H9 (cell line): Measurements from ENCODE around the gene P2RY8. TPM values are rescaled to one million over a fixed set of nuclear protein-coding genes. Genes with fewer than 3 reads are reported as not detected.

Experiments
- DNase-seq: peaks from one replicate; pipeline ENCODE4 v3.0.0-alpha.2; 2017
- H2AFZ ChIP-seq: one replicate; pipeline ENCODE4 v1.6.1; 2013; ENCODE audit warnings: mild to moderate bottlenecking, low read length, control low read depth, moderate library complexity
- H2AK5ac ChIP-seq: 2 replicates; pipeline ENCODE4 v1.6.1; 2013; ENCODE audit warnings: low read length, control low read depth, mixed read lengths; ENCODE audit not compliant: insufficient read length
- H2BK120ac ChIP-seq: one replicate; pipeline ENCODE4 v1.6.1; 2013; ENCODE audit warnings: low read depth, mild to moderate bottlenecking, low read length, control low read depth, inconsistent platforms; ENCODE audit not compliant: poor library complexity, severe bottlenecking
- H2BK12ac ChIP-seq: 2 replicates; pipeline ENCODE4 v1.6.1; 2013; ENCODE audit warnings: low read length, control low read depth, mixed read lengths, low read depth; ENCODE audit not compliant: insufficient read length
- H2BK15ac ChIP-seq: 2 replicates; pipeline ENCODE4 v1.6.1; 2013; ENCODE audit warnings: low read depth, low read length, control low read depth
- H2BK20ac ChIP-seq: one replicate; pipeline ENCODE4 v1.6.1; 2013; ENCODE audit warnings: low read depth, mild to moderate bottlenecking, low read length, control low read depth, inconsistent platforms; ENCODE audit not compliant: poor library complexity, severe bottlenecking
- H2BK5ac ChIP-seq: 2 replicates; pipeline ENCODE4 v1.6.1; 2013; ENCODE audit warnings: low read length, control low read depth, mixed read lengths; ENCODE audit not compliant: insufficient read length
- H3K14ac ChIP-seq: 2 replicates; pipeline ENCODE4 v1.6.1; 2013; ENCODE audit warnings: low read length, control low read depth; ENCODE audit not compliant: insufficient read depth
- H3K18ac ChIP-seq: 2 replicates; pipeline ENCODE4 v1.6.1; 2013; ENCODE audit warnings: low read depth, mild to moderate bottlenecking, mixed read lengths, low read length, control low read depth; ENCODE audit not compliant: insufficient read length
- H3K23ac ChIP-seq: 2 replicates; pipeline ENCODE4 v1.6.1; 2013; ENCODE audit warnings: low read length, control low read depth, mixed read lengths, low read depth; ENCODE audit not compliant: insufficient read length
- H3K23me2 ChIP-seq: 2 replicates; pipeline ENCODE4 v1.6.1; 2013; ENCODE audit warnings: low read depth, mild to moderate bottlenecking, mixed read lengths, low read length, control low read depth; ENCODE audit not compliant: insufficient read length, poor library complexity, severe bottlenecking
- H3K27ac ChIP-seq: 2 replicates; pipeline ENCODE4 v1.5.1; 2013; ENCODE audit warnings: low read length, control low read depth, mixed read lengths, low read depth; ENCODE audit not compliant: insufficient read length
- H3K27me3 ChIP-seq: 2 replicates; pipeline ENCODE4 v1.6.1; 2013; ENCODE audit warnings: low read length, control low read depth, inconsistent platforms; ENCODE audit not compliant: insufficient read depth
- H3K4ac ChIP-seq: 2 replicates; pipeline ENCODE4 v1.6.1; 2013; ENCODE audit warnings: low read depth, mild to moderate bottlenecking, control low read depth, inconsistent platforms, low read length, moderate library complexity
- H3K4me1 ChIP-seq: 2 replicates; pipeline ENCODE4 v1.6.1; 2013; ENCODE audit warnings: low read length, control low read depth, inconsistent platforms; ENCODE audit not compliant: insufficient read depth
- H3K4me2 ChIP-seq: 2 replicates; pipeline ENCODE4 v1.6.1; 2013; ENCODE audit warnings: low read length, control low read depth, mixed read lengths; ENCODE audit not compliant: insufficient read length, insufficient read depth
- H3K56ac ChIP-seq: 2 replicates; pipeline ENCODE4 v1.6.1; 2013; ENCODE audit warnings: low read depth, mild to moderate bottlenecking, mixed read lengths, low read length, control low read depth; ENCODE audit not compliant: insufficient read length
- H3K79me1 ChIP-seq: 2 replicates; pipeline ENCODE4 v1.6.1; 2013; ENCODE audit warnings: low read depth, mild to moderate bottlenecking, moderate library complexity, low read length, control low read depth, inconsistent platforms; ENCODE audit not compliant: insufficient read depth, poor library complexity, severe bottlenecking
- H3K79me2 ChIP-seq: 2 replicates; pipeline ENCODE4 v1.6.1; 2013; ENCODE audit warnings: low read length, control low read depth, inconsistent platforms; ENCODE audit not compliant: insufficient read depth
- H3K9ac ChIP-seq: 2 replicates; pipeline ENCODE4 v1.6.1; 2013; ENCODE audit warnings: low read length, control low read depth, mixed read lengths; ENCODE audit not compliant: insufficient read length; ENCODE audit errors: extremely low read depth
- H3K9me3 ChIP-seq: one replicate; pipeline ENCODE4 v1.6.1; 2013; ENCODE audit warnings: low read depth, low read length, inconsistent platforms; ENCODE audit not compliant: control insufficient read depth
- H3T11ph ChIP-seq: one replicate; pipeline ENCODE4 v1.6.1; 2013; ENCODE audit warnings: mild to moderate bottlenecking, low read length, control low read depth, inconsistent platforms
- H4K20me1 ChIP-seq: one replicate; pipeline ENCODE4 v1.6.1; 2013; ENCODE audit not compliant: control insufficient read depth, insufficient read length, insufficient read depth
- H4K5ac ChIP-seq: 2 replicates; pipeline ENCODE4 v1.6.1; 2013; ENCODE audit warnings: low read depth, mild to moderate bottlenecking, mixed read lengths, low read length, control low read depth; ENCODE audit not compliant: insufficient read length
- H4K8ac ChIP-seq: replicated peaks from 2 replicates; pipeline ENCODE4 v1.6.1; 2013; ENCODE audit warnings: low read length, control low read depth, mixed read lengths, low read depth; ENCODE audit not compliant: insufficient read length
- H4K91ac ChIP-seq: 2 replicates; pipeline ENCODE4 v1.6.1; 2013; ENCODE audit warnings: low read depth, mild to moderate bottlenecking, moderate library complexity, mixed read lengths, low read length, control low read depth; ENCODE audit not compliant: insufficient read length
- H3K27ac Mint-ChIP-seq, 3 experiments: 2 replicates in 2 of 3; 3 replicates in 1 of 3; pipeline ENCODE4 v1.8.0; 2020 to 2021; ENCODE audit warnings: mixed read lengths in 3 of 3, mild to moderate bottlenecking in 1 of 3, moderate library complexity in 1 of 3
- H3K27me3 Mint-ChIP-seq: 2 replicates; pipeline ENCODE4 v1.8.0; 2021; ENCODE audit warnings: low read depth, mild to moderate bottlenecking, moderate library complexity, mixed read lengths
- H3K36me3 Mint-ChIP-seq, 3 experiments: 2 replicates in 2 of 3; 3 replicates in 1 of 3; pipeline ENCODE4 v1.8.0; 2020 to 2021; ENCODE audit warnings: low read depth in 3 of 3, mixed read lengths in 3 of 3; ENCODE audit not compliant: insufficient read depth in 1 of 3
- H3K4me1 Mint-ChIP-seq, 2 experiments: 2 replicates each; pipeline ENCODE4 v1.8.0; 2020; ENCODE audit warnings: mixed read lengths in 2 of 2
- H3K4me3 Mint-ChIP-seq, 2 experiments: 2 replicates in 1 of 2; 3 replicates in 1 of 2; pipeline ENCODE4 v1.8.0; 2020 to 2021; ENCODE audit warnings: mild to moderate bottlenecking in 2 of 2, mixed read lengths in 2 of 2, moderate library complexity in 1 of 2
- H3K9me3 Mint-ChIP-seq, 2 experiments: 2 replicates in 1 of 2; 3 replicates in 1 of 2; pipeline ENCODE4 v1.8.0; 2020; ENCODE audit warnings: mild to moderate bottlenecking in 2 of 2, mixed read lengths in 2 of 2, moderate library complexity in 1 of 2
- CTCF ChIP-seq: fragments of 200-600 bp; sonication (generic); conservative IDR thresholded peaks from 3 replicates; pipeline ENCODE4 v1.8.0; 2021; ENCODE audit warnings: antibody characterized with exemption, mild to moderate bottlenecking
- WGBS: extraction: QIAGEN DNeasy Blood & Tissue Kit; methylation state at CpG from one replicate; pipeline ENCODE4 v1.1.7; 2013; ENCODE audit warnings: missing lambda C conversion rate, low lambda C conversion rate, mixed read lengths; ENCODE audit not compliant: insufficient read length; ENCODE audit errors: extremely low coverage; 5-methylcytosine and 5-hydroxymethylcytosine counted together
- total RNA-seq: library from RNA; stranded (reverse); gene quantifications from 2 replicates; pipeline ENCODE4 v1.2.1, GENCODE V29; 2021

P2RY8 gene
- total RNA-seq, 1 experiment from 2014 or later = not detected

DNA sequence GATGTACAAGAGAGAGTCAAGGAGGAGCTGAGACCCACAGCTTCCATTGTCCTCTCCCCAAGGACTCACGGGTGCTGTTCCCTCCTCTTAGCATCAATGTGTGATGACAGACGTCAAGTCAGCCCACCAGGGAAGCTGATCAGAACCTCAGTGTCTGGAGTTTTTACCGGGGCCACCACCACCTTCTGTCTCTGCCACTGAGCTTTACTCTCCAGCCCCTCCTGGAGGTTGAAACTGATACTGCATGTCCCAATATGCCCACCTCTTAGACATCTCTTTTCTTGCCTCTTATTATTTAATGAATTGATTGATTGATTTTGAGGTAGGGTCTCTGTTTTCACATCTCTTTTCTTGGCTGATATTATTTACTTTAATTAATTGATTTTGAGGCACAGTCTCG lies 44.1 kb upstream of the P2RY8 start:
- peak; percentile 56 for DNase-seq
- peaks cover 0 to 5% of the 10 kb centered on the region in 2 experiments; a peak in 1 of 4 replicates for H3K4me1 Mint-ChIP-seq

More for the DNA sequence above, 44.1 kb upstream of the P2RY8 start:
- Histone ChIP-seq H2BK120ac (no peak overlapping the region), H2BK20ac (no peak overlapping the region), H3K9ac (no peak overlapping the region), H4K20me1 (no peaks in the 10 kb centered on the region), H3T11ph (no peak overlapping the region), H3K79me2 (no peaks in the 10 kb centered on the region), H3K56ac (no peak overlapping the region), H2BK5ac (no peak overlapping the region), H3K9me3 (no peaks in the 10 kb centered on the region), H3K4me1 (no peaks in the 10 kb centered on the region), H3K27me3 (no peaks in the 10 kb centered on the region), H3K4me2 (no peak overlapping the region), H3K14ac (no peak overlapping the region), H3K79me1 (no peaks in the 10 kb centered on the region), H4K5ac (no peak overlapping the region), H3K4ac (no peak overlapping the region), H3K23me2 (no peaks in the 10 kb centered on the region), H3K23ac (no peak overlapping the region), H2BK15ac (no peak overlapping the region), H3K27ac (no peak overlapping the region), H2AK5ac (no peak overlapping the region), H3K18ac (no peak overlapping the region), H2AFZ (no peak overlapping the region), H4K8ac (no peak overlapping the region), H2BK12ac (no peak overlapping the region), H4K91ac (no peak overlapping the region)
- Mint-ChIP-seq H3K4me3 (no peak overlapping the region), H3K27ac (no peak overlapping the region), H3K27me3 (peaks cover 3% of the 10 kb centered on the region; the same call in 1 of the 2 replicates), H3K36me3 (no peaks in the 10 kb centered on the region), H3K9me3 (peaks cover 7 to 12% of the 10 kb centered on the region in 2 experiments; a peak in 4 of 5 replicates)
- TF ChIP-seq CTCF = peak; percentile 85
- no CpG with 5 or more reads among the region's 4 CpGs for WGBS
